Frontal cortex (tissue), 4 donors: ENCODE data around the gene OR2Z1. TPM values are rescaled to one million over a fixed set of nuclear protein-coding genes. Genes with fewer than 3 reads are reported as not detected.
"Not testable (repeated sequence)": the region's sequence is repeated elsewhere in the genome, so short reads cannot be mapped to it uniquely, and the experiment has no call there.

Source experiments
- DNase-seq, 2 donors: peaks; one replicate each; pipeline ENCODE4 v3.0.0; 2012; ENCODE audit warnings: low spot score in 2 of 2
- FAIRE-seq: peaks from 2 replicates; lab custom pipeline; 2012; peaks lifted over from hg19 to GRCh38; lab: Jason Lieb, UNC
- small RNA-seq: library from RNA; depleted of rRNA; stranded (forward); fragments of <200 nt; gene quantifications from one replicate; pipeline ENCODE3, GENCODE V24; 2014
- total RNA-seq: library from RNA; depleted of rRNA; stranded (reverse); fragments of >200 nt; gene quantifications from one replicate; pipeline ENCODE4 v1.2.3, GENCODE V29; 2014
- donor health status: control.
- donor health status: control.
- donor health status: control.

Gene OR2Z1
- total RNA-seq, 1 donor from 2014 or later, result not detected

GRCh38 chr19:8700956-8701355, 20.5 kb upstream of the OR2Z1 start:
- no peak for FAIRE-seq
- no peak for DNase-seq

- no peak for FAIRE-seq
- no peak for DNase-seq
These were observed 19.1 kb upstream of the OR2Z1 start for GRCh38 chr19:8702350-8702749.

GRCh38 chr19:8703223-8703622, 18.2 kb upstream of the OR2Z1 start:
- FAIRE-seq (no peak), DNase-seq (no peak)

- not testable (repeated sequence) for FAIRE-seq, DNase-seq
These were observed 16.1 kb upstream of the OR2Z1 start for GRCh38 chr19:8705304-8705703.

DNA sequence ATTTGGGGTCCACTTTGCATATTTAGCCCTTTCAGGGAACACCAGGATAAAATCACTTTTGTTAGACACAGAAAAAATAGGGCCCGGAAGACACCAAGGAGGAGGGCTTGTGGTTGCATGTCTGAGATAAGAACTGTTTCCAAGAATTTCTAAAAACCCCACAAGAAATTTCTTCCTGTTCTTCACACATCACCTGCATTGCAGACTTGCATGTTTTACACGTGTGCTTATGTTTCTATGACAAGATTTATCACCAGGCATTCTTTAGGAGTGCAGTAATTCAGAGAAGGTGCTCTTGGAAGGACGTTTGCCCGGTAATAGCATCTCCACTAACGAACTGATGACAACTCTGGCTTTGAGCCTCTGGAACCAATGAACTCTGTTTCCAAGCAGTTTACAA, 15.7 kb upstream of the OR2Z1 start:
- FAIRE-seq, result no peak
- DNase-seq, result no peak

DNA sequence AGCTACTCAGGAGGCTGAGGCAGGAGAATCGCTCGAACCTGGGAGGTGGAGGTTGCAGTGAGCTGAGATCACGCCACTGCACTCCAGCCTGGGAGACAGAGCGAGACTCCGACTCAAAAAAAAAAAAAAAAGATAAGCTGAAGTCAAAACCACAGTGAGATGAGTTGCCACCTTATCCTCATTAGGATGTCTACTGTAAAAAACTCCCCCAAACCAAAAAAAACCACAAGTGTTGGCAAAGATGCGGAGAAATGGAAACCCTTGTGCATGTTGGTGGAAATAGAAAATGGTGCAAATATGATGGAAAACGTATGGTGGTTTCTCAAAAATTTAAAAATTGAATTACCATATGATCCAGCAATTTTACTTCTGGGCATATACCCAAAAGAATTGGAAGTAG, 11.1 kb upstream of the OR2Z1 start:
- not testable (repeated sequence) for FAIRE-seq, DNase-seq

DNA sequence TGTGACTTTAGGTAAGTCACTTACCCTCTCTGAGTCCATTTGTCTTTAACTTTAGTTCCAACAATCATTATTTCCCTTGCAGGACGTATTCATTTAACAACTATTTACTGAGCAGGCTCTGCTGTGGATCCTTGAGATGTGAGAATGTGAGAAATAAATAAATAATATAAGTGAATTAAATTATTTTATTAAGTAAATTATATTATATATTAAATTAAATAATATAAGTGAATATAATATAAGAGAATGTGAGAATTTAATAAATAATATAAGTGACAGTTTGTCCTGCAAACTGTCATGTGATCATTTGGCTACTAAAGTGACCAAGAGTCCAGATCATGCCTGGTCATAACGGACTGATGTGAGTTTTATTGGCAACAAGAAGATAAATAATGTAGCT, 598 bp downstream of the OR2Z1 start:
- no peak for DNase-seq
- FAIRE-seq, result no peak

GRCh38 chr19:8724276-8724675, 2.8 kb downstream of the OR2Z1 start:
- DNase-seq, result no peak
- FAIRE-seq, result no peak

- DNase-seq, result no peak
- FAIRE-seq, result no peak
These were observed 10.2 kb downstream of the OR2Z1 start for GRCh38 chr19:8731428-8732169.

DNA sequence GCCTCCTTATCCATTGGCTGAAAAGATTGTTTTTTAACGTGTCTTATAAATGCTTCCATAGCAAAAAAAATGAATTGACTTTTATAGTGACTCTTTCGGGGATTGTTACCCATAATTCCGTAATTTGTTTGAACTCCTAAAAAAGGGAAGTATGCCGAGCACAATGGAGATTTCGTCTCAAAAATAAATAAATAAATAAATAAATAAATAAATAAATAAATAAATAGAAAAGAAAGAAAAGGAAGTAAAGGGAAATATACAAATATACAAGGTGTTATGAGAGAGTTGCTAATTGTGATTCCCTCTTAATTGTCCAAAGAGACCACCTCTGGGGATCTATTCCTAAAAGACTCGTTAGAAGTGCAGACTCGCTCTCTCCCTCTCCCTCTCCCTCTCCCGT, 16.9 kb downstream of the OR2Z1 start:
- FAIRE-seq (no peak), DNase-seq (no peak)

DNA sequence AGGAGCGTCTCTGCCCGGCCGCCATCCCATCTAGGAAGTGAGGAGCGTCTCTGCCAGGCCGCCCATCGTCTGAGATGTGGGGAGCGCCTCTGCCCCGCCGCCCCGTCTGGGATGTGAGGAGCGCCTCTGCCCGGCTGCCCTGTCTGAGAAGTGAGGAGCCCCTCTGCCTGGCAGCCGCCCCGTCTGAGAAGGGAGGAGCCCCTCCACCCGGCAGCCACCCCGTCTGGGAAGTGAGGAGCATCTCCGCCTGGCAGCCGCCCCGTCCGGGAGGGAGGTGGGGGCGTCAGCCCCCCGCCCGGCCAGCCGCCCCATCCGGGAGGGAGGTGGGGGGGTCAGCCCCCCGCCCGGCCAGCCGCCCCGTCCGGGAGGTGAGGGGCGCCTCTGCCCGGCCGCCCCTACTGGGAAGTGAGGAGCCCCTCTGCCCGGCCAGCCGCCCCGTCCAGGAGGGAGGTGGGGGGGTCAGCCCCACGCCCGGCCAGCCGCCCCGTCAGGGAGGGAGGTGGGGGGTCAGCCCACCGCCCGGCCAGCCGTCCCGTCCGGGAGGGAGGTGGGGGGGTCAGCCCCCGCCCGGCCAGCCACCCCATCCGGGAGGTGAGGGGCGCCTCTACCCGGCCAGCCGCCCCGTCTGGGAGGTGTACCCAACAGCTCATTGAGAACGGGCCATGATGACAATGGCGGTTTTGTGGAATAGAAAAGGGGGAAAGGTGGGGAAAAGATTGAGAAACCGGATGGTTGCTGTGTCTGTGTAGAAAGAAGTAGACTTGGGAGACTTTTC, 18.0 kb downstream of the OR2Z1 start:
- FAIRE-seq, DNase-seq: not testable (repeated sequence)

- FAIRE-seq, DNase-seq: not testable (repeated sequence)
These were observed 45.8 kb downstream of the OR2Z1 start for GRCh38 chr19:8767257-8767656.

DNA sequence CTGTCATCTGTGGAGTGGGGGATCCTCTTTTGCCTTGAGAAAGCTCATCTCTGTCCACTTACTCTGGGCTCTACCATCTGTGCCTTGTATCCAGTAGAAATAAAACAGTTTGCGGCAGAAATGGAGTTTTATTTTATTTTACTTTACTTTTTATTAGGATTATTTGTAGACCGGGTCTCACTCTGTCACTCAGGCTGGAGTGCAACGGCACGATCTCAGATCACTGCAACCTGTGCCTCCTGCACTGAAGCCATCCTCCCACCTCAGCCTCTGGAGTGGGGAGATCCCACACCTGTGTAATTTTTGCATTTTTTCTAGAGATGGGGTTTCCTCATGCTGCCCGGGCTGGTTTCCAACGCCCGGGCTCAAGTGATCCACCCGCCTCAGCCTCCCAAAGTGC, 47.8 kb downstream of the OR2Z1 start:
- FAIRE-seq, DNase-seq: not testable (repeated sequence)

- not testable (repeated sequence) for DNase-seq, FAIRE-seq
These were observed 52.2 kb downstream of the OR2Z1 start for GRCh38 chr19:8773587-8773986.

Small RNA genes lying within 50 kb of the gene (small RNA-seq; reads per million reads assigned to genes)
- gene AC012616.1, result not detected

Other genes starting within 250 kb of the OR2Z1 start
- not detected for gene PRAM1, start 219.0 kb upstream of the OR2Z1 start, total RNA-seq
- gene ZNF414, start 207.5 kb upstream of the OR2Z1 start, total RNA-seq, result 2.4 TPM
- 1.6 TPM for gene MYO1F, start 144.2 kb upstream of the OR2Z1 start, total RNA-seq
- 34.6 TPM for gene ADAMTS10, start 110.9 kb upstream of the OR2Z1 start, total RNA-seq
- gene NFILZ, start 91.0 kb upstream of the OR2Z1 start, total RNA-seq, result not detected
- not detected for gene ACTL9, start 22.8 kb upstream of the OR2Z1 start, total RNA-seq
- gene ZNF558, start 110.7 kb downstream of the OR2Z1 start, total RNA-seq, result 50.1 TPM
- gene MBD3L1, start 110.7 kb downstream of the OR2Z1 start, total RNA-seq, result not detected